Peyer's patch (tissue), 4 donors: ENCODE data around the gene LIMK1. TPM values are rescaled to one million over a fixed set of nuclear protein-coding genes. Genes with fewer than 3 reads are reported as not detected.

Experiments used
- DNase-seq, 3 donors: peaks; one replicate each; pipeline ENCODE4 v3.0.0-alpha.2; 2017 to 2019
- H3K27ac ChIP-seq, 4 donors: fragments of 200-600 bp; sonication (generic); one replicate each; pipeline ENCODE4 v1.5.1; 2016 to 2019
- H3K27me3 ChIP-seq, 2 donors: fragments of 200-600 bp; sonication (generic); one replicate each; pipeline ENCODE4 v1.5.1; 2019
- H3K36me3 ChIP-seq, 3 donors: fragments of 200-600 bp; sonication (generic); one replicate each; pipeline ENCODE4 v1.5.1; 2016 to 2019
- H3K4me1 ChIP-seq, 4 donors: fragments of 200-600 bp; sonication (generic); one replicate each; pipeline ENCODE4 v1.5.1; 2016 to 2019
- H3K4me3 ChIP-seq, 4 donors: fragments of 200-600 bp; sonication (generic); 1 replicate in 3 of 4; 2 replicates in 1 of 4; pipeline ENCODE4 v1.5.1; 2016 to 2019; ENCODE audit warnings: mild to moderate bottlenecking in 1 of 4
- H3K9me3 ChIP-seq, 4 donors: fragments of 200-600 bp; sonication (generic); one replicate each; pipeline ENCODE4 v1.5.1; 2016 to 2019; ENCODE audit warnings: mild to moderate bottlenecking in 1 of 4
- POLR2A ChIP-seq, 2 donors: fragments of 450-650 bp; IDR thresholded peaks; one replicate each; pipeline ENCODE4 v1.5.1; 2017; ENCODE audit warnings: antibody characterized with exemption in 2 of 2, mild to moderate bottlenecking in 2 of 2, moderate library complexity in 2 of 2
- total RNA-seq, 4 donors: library from RNA; depleted of rRNA; stranded (reverse); fragments of >200 nt; gene quantifications; one replicate each; pipeline ENCODE4 v1.1.0, GENCODE V29; 2016
- TF ChIP-seq, protein P1 (sequence below), 6 experiments: fragments of 450-650 bp in 4 of 6; fragments of 200-600 bp in 2 of 6; sonication (generic) in 1 of 6; IDR thresholded peaks; one replicate each; pipeline ENCODE4 v1.5.1; 2017 to 2019; ENCODE audit warnings: antibody characterized with exemption in 6 of 6, mild to moderate bottlenecking in 3 of 6, moderate library complexity in 1 of 6

The LIMK1 gene
- total RNA-seq, 4 donors from 2014 or later, result 3.7 to 38.0 (median 11.7) TPM

DNA sequence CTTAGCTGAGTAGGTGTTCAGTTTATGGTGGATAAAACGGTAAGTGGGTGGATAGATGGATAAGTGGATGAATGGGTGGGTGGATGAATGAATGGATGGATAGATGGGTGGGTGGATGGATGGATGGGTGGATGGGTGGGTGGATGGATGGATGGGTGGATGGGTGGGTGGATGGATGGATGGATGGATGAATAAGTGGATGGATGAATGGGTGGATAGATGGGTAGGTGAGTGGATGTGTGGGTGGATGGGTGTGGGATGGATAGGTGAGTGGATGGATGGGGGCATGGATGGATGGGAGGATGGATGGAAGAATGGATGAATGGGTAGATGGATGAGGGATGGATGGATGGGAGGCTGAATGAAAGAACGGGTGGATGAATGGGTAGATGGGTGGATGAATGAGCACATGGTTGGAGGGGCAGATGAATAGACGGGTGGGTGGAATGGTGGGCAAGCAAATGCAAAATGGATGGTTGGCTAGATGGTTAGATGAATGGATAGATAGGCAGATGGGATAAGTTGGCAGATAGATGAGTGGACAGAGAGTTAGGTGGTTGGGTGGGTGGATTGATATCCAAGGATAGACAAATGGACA lies 29.9 kb upstream of the LIMK1 start:
- Histone ChIP-seq H3K4me1 (no peaks in the 10 kb centered on the region), H3K27me3 (no peaks in the 10 kb centered on the region), H3K4me3 (no peak overlapping the region), H3K9me3 (no peaks in the 10 kb centered on the region), H3K36me3 (peaks cover 0 to 5% (median 0%) of the 10 kb centered on the region in 3 donors), H3K27ac (no peak overlapping the region)
- DNase-seq, result no peak
- TF ChIP-seq POLR2A (IDR thresholded peaks at IDR 0.05), result no peak
- TF ChIP-seq, protein P1, sequence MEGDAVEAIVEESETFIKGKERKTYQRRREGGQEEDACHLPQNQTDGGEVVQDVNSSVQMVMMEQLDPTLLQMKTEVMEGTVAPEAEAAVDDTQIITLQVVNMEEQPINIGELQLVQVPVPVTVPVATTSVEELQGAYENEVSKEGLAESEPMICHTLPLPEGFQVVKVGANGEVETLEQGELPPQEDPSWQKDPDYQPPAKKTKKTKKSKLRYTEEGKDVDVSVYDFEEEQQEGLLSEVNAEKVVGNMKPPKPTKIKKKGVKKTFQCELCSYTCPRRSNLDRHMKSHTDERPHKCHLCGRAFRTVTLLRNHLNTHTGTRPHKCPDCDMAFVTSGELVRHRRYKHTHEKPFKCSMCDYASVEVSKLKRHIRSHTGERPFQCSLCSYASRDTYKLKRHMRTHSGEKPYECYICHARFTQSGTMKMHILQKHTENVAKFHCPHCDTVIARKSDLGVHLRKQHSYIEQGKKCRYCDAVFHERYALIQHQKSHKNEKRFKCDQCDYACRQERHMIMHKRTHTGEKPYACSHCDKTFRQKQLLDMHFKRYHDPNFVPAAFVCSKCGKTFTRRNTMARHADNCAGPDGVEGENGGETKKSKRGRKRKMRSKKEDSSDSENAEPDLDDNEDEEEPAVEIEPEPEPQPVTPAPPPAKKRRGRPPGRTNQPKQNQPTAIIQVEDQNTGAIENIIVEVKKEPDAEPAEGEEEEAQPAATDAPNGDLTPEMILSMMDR (IDR thresholded peaks at IDR 0.05), result no peak

GRCh38 chr7:74056096-74056915 lies 27.3 kb upstream of the LIMK1 start:
- Histone ChIP-seq H3K27ac (no peak overlapping the region), H3K36me3 (peaks cover 0 to 5% (median 0%) of the 10 kb centered on the region in 3 donors), H3K4me3 (no peak overlapping the region), H3K9me3 (no peaks in the 10 kb centered on the region), H3K27me3 (no peaks in the 10 kb centered on the region), H3K4me1 (no peaks in the 10 kb centered on the region)
- peak in 1 of 3 donors; percentile 27 for DNase-seq
- TF ChIP-seq, protein P1 (IDR thresholded peaks at IDR 0.05), result no peak
- no peak for TF ChIP-seq POLR2A (IDR thresholded peaks at IDR 0.05)

DNA sequence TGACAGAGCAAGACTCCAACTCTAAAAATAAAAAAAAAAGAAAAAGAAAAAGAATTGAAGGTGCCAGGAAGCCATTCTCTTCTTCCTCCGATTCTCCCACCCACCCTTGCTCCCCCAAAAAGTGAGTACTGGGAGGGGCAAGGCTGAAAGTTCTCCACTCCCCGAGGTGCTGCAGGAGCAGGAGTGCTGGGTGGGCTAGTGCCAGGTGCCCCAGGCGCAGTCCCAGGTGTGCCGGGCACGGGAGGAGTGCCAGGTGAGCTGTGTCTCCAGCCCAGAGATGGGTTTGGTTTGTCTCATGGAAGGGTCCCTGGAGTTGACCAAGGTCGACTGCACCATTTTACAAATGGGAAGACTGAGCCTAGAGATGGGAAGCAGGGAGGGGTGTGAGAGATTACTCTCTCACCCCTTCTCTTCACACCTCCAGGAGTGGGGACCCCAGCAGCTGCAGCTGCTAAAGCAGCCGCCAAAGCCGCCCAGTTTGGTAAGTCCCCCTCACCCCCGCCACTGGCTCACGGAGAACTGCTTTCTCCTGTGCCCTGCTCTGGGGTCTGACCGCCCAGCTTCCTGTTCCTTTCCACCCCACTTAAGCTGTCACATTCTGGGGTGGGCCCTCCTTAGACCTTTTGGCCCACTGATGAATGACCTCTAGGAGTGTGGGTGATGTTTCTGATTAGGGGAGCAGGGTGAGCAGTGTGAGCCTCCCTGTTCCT lies 26.2 kb upstream of the LIMK1 start:
- peak in 1 of 3 donors; percentile 33 for DNase-seq
- no peak overlapping the region for H3K27ac ChIP-seq
- no peaks in the 10 kb centered on the region for H3K36me3 ChIP-seq

GRCh38 chr7:74057987-74058386 lies 25.6 kb upstream of the LIMK1 start:
- Histone ChIP-seq H3K4me1 (peaks cover 0 to 3% (median 0%) of the 10 kb centered on the region in 4 donors), H3K4me3 (no peak overlapping the region), H3K9me3 (no peaks in the 10 kb centered on the region), H3K36me3 (no peaks in the 10 kb centered on the region), H3K27ac (no peak overlapping the region), H3K27me3 (no peaks in the 10 kb centered on the region)
- TF ChIP-seq POLR2A (IDR thresholded peaks at IDR 0.05), result no peak
- TF ChIP-seq, protein P1 (IDR thresholded peaks at IDR 0.05), result no peak
- no peak for DNase-seq

More for the DNA sequence above, 26.2 kb upstream of the LIMK1 start:
- no peaks in the 10 kb centered on the region for H3K27me3 ChIP-seq
- H3K4me1 ChIP-seq, result peaks cover 0 to 3% (median 0%) of the 10 kb centered on the region in 4 donors
- H3K9me3 ChIP-seq, result no peaks in the 10 kb centered on the region
- no peak overlapping the region for H3K4me3 ChIP-seq
- TF ChIP-seq POLR2A (IDR thresholded peaks at IDR 0.05), result no peak
- TF ChIP-seq, protein P1 (IDR thresholded peaks at IDR 0.05), result no peak

DNA sequence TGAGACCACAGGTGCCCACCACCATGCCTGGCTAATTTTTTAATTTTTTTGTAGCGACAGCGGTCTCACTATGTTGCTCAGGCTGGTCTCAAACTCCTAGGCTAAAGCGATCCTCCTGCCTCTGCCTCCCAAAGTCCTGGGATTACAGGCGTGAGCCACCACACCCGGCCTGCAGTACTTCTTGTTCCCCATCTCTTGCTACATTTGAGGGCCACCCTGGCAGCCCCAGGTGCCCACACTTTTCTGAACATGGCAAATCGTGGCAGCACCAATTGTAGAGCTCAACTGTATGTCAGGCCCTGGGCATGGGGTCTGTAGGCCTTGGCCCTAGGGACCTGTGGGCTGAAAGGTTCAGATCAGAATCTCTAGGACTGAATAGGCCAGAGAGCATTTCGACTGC lies 25.1 kb upstream of the LIMK1 start:
- H3K4me3 ChIP-seq, result no peak overlapping the region
- peak in 1 of 3 donors; percentile 39 for DNase-seq
- no peak overlapping the region for H3K27ac ChIP-seq
- H3K4me1 ChIP-seq, result peaks cover 0 to 3% (median 0%) of the 10 kb centered on the region in 4 donors
- no peaks in the 10 kb centered on the region for H3K9me3 ChIP-seq
- H3K27me3 ChIP-seq, result no peaks in the 10 kb centered on the region
- TF ChIP-seq, protein P1 (IDR thresholded peaks at IDR 0.05), result no peak
- no peaks in the 10 kb centered on the region for H3K36me3 ChIP-seq
